ENCODE results near the gene MAML2. TPM values are rescaled to one million over a fixed set of nuclear protein-coding genes. Genes with fewer than 3 reads are reported as not detected.

MAML2 gene
- total RNA-seq, 6 experiments from 2014 or later, result 24.9 to 30.8 (median 28.3) TPM

- Mint-ChIP-seq H3K27ac (no peak overlapping the region), H3K27me3 (ENCODE audit: insufficient read depth) (no peaks in the 10 kb centered on the region), H3K4me3 (no peak overlapping the region), H3K4me1 (ENCODE audit: low read depth) (peaks cover 24% of the 10 kb centered on the region), H3K9me3 (peaks cover 10% of the 10 kb centered on the region; the same call in 1 of the 2 replicates), H3K36me3 (ENCODE audit: low read depth) (peaks cover 35% of the 10 kb centered on the region)
- no peak for TF ChIP-seq CTCF (IDR thresholded peaks at IDR 0.05)
- DNase-seq, result no peak
Observed at GRCh38 chr11:96367342-96367741, 24.3 kb upstream of the MAML2 start.

- H3K9me3 Mint-ChIP-seq, result peaks cover 10% of the 10 kb centered on the region; the same call in 1 of the 2 replicates
- no peak for TF ChIP-seq CTCF (IDR thresholded peaks at IDR 0.05)
- peaks cover 33% of the 10 kb centered on the region for H3K4me1 Mint-ChIP-seq (ENCODE audit: low read depth)
- H3K4me3 Mint-ChIP-seq, result no peak overlapping the region
- no peaks in the 10 kb centered on the region for H3K27me3 Mint-ChIP-seq (ENCODE audit: insufficient read depth)
- no peak for DNase-seq
- H3K36me3 Mint-ChIP-seq (ENCODE audit: low read depth), result peaks cover 28% of the 10 kb centered on the region
- H3K27ac Mint-ChIP-seq, result no peak overlapping the region
Observed at GRCh38 chr11:96366024-96366423, 23.0 kb upstream of the MAML2 start.

- H3K4me3 Mint-ChIP-seq, result no peak overlapping the region
- H3K36me3 Mint-ChIP-seq (ENCODE audit: low read depth), result peaks cover 24% of the 10 kb centered on the region
- H3K4me1 Mint-ChIP-seq (ENCODE audit: low read depth), result peaks cover 33% of the 10 kb centered on the region
- H3K27ac Mint-ChIP-seq, result no peak overlapping the region
- no peak for DNase-seq
- H3K9me3 Mint-ChIP-seq, result peaks cover 10% of the 10 kb centered on the region; the same call in 1 of the 2 replicates
- no peak for TF ChIP-seq CTCF (IDR thresholded peaks at IDR 0.05)
- no peaks in the 10 kb centered on the region for H3K27me3 Mint-ChIP-seq (ENCODE audit: insufficient read depth)
Observed at GRCh38 chr11:96365493-96365892, 22.5 kb upstream of the MAML2 start.

- Mint-ChIP-seq H3K36me3 (ENCODE audit: low read depth) (peaks cover 3% of the 10 kb centered on the region), H3K27ac (peak overlapping the region; percentile 50), H3K4me1 (ENCODE audit: low read depth) (peaks cover 26% of the 10 kb centered on the region), H3K4me3 (no peak overlapping the region), H3K9me3 (no peaks in the 10 kb centered on the region), H3K27me3 (ENCODE audit: insufficient read depth) (no peaks in the 10 kb centered on the region)
- no peak for TF ChIP-seq CTCF (IDR thresholded peaks at IDR 0.05)
- no peak for DNase-seq
Observed at GRCh38 chr11:96361778-96362177, 18.8 kb upstream of the MAML2 start.

- Mint-ChIP-seq H3K27ac (no peak overlapping the region), H3K9me3 (no peaks in the 10 kb centered on the region), H3K4me1 (ENCODE audit: low read depth) (peaks cover 14% of the 10 kb centered on the region), H3K27me3 (ENCODE audit: insufficient read depth) (no peaks in the 10 kb centered on the region), H3K4me3 (no peak overlapping the region), H3K36me3 (ENCODE audit: low read depth) (peaks cover 12% of the 10 kb centered on the region)
- no peak for TF ChIP-seq CTCF (IDR thresholded peaks at IDR 0.05)
- DNase-seq, result no peak
Observed at GRCh38 chr11:96358321-96358720, 15.3 kb upstream of the MAML2 start.

GRCh38 chr11:96357794-96358193, 14.8 kb upstream of the MAML2 start:
- no peak for DNase-seq
- Mint-ChIP-seq H3K36me3 (ENCODE audit: low read depth) (peaks cover 12% of the 10 kb centered on the region), H3K27ac (no peak overlapping the region), H3K27me3 (ENCODE audit: insufficient read depth) (no peaks in the 10 kb centered on the region), H3K4me3 (no peak overlapping the region), H3K4me1 (ENCODE audit: low read depth) (peaks cover 13% of the 10 kb centered on the region), H3K9me3 (no peaks in the 10 kb centered on the region)
- TF ChIP-seq CTCF (IDR thresholded peaks at IDR 0.05), result no peak
